HG03354 (cell line): ENCODE data around the gene RNF10.
A peak's percentile ranks its signal among the peaks of the same experiment; 100 is the strongest.
"Not testable (repeated sequence)": the region's sequence is repeated elsewhere in the genome, so short reads cannot be mapped to it uniquely, and the experiment has no call there.

Source experiments
- ATAC-seq: cut with Tn5 transposase; IDR thresholded peaks from one replicate; pipeline ENCODE4 v1.9.1; 2021; ENCODE audit warnings: mild to moderate bottlenecking; ENCODE audit not compliant: unreplicated experiment, poor library complexity, severe bottlenecking

The RNF10 gene

DNA sequence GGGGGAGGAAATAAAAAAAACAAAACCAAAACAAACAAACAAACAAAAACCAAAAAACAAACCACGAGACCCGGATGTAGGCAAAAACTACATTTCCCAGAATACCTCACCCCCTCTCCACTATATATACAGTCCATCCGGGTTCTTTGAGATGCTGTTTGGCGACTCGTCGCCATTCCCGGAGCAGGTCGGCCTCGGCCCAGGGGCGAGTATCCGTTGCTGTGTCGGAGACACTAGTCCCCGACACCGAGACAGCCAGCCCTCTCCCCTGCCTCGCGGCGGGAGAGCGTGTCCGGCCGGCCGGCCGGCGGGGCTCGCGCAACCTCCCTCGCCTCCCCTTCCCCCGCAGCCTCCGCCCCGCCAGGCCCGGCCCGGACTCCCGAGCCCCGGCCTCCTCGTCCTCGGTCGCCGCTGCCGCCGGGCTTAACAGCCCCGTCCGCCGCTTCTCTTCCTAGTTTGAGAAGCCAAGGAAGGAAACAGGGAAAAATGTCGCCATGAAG, at the start of gene RNF10:
Gene RNF10, plus strand, starts transcription at position 154 of the 500 bp plus-strand sequence. CDS start 456 bp downstream, outside the sequence.
- ATAC-seq: peak; percentile 71

DNA sequence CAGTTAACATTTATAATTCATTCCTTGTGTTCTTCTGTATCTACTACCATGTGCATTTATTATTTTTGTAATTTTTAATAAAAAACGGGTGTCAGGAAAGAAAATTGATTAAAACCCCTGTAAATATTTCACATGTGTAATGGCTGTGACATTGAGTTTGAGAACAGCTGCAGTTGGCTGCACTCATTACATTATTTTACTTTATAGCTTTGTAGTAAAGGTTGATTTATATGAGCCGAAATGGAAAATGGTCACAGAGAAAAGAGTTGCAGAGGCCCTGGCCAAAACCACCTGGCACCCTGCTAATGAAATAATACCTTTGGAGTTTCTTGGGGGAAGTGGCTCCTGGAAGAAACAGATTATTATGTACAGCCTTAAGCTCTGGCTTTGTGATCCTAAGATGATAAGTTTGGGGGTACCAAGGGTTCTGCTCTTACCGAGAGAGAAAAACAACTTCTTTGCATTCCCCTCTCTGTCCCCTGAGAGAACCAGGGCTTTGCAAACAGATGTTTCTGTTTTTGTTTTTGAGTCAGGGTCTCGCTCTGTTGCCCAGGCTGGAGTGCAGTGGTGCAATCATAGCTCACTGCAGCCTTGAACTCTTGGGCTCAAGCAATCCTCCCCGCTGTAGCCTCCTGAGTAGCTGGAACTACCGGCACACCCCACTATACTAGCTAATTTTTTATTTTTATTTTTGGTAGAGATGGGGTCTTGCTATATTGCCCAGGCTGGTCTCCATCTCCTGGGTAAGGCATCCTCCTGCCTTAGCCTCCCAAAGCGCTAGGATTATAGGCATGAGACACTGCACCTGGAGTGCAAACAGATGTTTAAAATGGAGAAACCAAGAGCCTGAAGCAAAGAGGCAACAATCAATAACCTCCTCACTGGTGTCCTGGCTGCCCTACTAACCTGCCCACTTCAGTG, 47.9 kb upstream of the RNF10 start:
- ATAC-seq: no peak

DNA sequence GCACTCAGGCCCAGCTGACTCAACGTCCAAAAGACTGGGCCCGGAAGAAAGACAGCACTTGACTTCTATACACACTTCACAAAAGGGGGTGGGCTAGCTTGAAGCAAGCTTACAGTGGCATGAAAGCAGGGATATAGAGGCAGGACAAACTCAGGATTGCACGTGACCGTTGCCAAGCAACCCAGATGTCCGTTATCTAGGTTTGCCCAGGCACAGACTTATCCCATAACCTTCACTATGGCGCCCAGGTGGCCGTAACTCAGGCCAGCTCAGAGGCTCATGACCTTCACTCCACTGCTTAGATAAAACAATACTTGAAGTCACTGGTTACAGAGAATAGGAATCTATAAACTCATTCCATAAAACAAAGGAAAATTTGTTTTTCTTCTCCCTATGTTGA, 46.6 kb upstream of the RNF10 start:
- ATAC-seq: not testable (repeated sequence)

DNA sequence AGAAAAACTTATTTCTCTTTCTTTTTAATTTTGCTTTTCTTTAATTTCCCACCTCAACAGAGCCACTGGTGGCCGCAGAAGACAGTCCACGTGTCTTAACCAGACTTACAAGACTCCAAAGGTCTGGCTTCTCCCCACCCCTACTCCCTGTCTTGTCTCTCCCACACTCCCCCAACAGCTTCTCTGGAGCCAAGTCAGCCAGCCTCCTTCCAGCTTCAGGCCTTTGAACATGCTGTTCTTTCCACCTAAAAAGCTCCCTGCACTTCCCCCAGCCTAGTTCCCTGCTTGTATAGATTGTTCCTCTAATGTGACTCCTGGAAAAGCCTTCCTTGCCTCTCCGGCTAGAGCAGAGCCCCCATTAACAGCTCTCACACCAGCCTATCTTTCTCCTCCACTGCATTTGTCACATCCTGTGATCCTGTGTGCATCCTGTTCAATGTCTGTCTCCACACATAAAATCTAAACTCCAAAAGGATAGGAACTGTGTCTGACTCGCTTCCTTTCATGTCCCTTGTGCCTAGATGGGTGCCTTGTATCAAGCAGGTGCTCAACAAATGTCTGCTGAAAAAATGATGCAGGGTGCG, 46.0 kb upstream of the RNF10 start:
- ATAC-seq: no peak

DNA sequence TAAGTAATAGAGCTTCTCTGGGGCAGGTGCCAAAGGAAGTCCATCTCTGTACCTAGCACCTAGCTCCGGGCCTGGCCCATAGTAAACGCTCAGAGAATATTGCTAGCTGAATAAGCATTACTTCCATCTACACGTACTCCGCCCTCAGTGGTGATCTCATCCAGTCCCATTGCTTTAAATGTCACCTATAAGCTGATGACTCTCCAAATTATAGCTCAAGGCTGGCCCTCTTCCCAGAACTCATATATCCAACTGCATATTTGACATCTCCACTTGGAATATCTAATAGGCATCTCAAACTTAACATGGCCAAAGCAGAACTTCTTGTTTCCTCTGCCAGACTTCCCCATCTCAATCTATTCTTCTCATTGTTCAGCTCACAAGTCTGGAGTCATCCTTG, 45.1 kb upstream of the RNF10 start:
- no peak for ATAC-seq

DNA sequence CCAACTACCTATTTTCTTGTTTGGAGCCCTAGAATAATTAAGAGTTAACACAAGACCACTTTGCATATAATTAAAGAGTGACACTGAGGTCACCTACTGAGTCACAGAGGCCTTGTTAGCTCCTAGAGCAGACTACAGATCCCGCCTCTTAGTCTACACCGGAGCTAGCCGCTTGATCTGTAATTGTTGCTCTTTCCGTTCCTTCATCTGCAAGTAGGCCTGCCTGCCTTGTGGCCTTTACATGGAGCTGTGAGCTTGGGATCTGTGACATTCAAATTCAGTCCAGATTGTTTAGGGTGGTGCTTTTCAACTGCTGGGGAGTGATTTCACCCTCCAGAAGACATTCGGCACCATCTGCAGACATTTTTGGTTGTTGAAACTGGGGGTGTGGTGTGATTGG, 43.8 kb upstream of the RNF10 start:
- ATAC-seq: no peak

DNA sequence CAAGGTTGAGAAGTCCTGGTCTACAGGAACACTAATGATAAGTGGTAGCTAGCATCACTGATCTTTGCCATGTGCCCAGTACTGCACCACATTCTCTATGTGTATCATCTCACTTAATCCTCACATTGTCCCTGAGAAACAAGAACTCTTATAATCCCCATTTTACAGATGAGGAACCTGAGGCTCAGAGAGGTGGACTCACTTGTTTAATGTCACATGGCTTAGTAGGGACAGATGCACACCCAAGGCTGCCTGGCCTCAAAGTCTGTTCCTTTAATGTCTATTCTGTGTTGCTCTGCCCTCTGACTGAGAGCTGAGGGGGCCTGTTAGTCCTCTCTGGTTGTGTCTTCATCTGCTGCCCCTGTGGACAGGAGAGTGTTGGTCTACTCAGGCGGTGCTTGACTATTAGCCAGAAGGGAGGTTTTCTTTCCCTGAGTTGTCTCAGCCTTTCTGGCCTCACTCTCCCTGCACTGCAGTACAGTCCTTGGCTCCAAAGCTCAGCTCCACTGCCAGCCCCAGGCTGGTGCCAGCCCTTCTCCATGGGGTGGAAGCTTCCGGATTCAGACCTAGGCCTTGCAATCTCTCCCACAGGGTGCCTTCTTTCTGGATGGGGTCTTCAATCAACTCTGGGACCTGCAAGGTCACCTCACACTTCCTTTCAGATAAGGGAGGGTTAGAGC, 43.2 kb upstream of the RNF10 start:
- no peak for ATAC-seq

DNA sequence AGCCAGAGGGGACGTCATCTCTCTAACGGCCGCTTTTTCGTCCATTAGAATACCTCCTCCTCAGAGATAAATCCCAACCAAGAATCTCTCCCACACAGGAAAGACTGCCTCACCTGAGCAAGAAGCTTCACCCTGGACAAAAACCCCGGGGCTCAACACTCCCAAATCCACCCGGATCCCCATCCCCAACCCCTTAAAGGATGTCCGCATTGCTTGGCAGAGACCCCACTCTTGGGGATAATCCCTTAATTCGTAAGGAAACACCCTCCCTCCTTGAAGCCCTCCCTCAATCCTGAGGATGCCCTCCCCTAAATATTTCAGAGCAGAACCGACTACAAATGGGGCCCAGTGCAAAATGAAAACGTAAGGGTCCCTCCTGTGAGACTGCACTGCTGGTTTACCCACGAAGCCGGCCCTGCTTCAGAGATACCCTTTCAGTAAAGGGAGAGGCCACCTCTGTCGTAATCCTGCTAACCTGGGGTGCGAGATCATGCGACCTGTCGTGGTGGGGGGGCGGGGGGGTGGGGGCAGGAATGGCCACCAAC, 38.9 kb upstream of the RNF10 start:
- peak; percentile 12 for ATAC-seq

DNA sequence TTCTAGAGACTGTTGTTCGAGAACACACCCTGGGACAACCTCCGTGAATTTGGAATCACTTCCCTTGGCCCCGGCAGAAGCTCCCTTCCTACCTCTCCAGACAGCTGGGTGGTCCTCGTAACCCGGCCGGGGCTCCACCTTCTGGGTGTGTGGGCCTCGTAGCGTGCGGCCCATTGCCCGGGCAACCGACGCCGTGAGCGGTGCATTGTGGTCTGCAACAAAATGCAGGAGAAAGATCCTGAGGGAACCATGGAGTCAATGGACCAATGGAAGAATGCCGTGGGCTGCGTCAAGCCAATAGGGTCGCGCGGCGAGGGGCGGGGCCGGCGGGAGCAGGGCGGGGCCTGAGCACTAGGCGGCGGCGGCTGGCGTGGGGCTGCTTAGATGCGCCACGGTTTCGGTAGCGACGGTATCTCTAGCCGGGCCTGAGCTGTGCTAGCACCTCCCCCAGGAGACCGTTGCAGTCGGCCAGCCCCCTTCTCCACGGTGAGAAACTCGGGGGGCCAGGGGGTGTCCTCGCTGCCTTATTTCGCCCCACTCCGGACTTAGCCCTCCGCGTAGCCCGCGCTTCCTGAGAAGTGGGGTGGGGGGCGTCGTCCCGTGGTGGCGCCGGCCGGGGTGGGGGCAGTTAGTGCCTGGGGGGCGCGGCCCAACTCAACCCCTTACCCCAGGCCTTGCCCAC, 38.3 kb upstream of the RNF10 start, which contains the start of gene DYNLL1:
Gene DYNLL1, plus strand, starts transcription at position 383 of the 682 bp plus-strand sequence. CDS start 309 bp downstream, outside the sequence.
- ATAC-seq: peak; percentile 95

DNA sequence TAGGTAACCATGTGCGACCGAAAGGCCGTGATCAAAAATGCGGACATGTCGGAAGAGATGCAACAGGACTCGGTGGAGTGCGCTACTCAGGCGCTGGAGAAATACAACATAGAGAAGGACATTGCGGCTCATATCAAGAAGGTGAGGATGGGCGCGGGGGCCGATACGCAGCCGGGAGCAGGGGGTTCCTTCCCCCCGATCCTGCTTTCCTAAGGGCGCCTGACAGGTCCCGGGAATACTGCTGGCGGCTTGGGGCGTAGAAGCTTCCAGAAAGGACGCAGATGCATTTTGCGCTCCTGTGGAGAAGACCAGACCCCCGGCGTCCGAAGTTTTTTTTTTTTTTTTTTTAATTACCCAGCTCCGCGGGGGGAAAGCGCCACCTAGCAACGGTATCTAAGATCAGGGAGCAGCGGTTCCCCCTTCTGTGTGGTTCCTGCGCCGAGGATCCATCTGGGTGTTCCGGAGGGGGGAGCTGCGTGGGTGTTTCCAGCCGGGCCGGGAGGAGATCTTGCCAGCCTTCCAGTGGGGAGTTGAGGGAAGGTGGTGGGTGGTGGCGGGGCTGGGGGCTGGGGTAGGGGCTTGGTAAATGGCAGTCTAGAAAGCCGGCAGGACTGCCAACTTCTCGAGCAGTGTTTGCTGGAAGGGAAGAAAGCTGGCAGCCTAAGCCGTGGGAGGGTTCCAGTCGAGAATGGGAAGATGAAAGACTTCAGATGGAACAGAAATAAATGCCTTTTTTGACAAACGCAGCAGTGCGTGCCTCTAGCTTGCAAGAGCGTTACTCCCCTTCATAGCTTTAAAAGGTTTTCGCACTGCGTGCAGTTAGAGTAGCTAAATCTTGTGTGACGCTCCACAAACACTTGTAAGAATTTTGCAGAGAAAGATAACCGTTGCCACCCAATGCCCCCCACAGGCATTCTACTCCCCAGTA, 37.5 kb upstream of the RNF10 start:
- peak; percentile 12 for ATAC-seq

DNA sequence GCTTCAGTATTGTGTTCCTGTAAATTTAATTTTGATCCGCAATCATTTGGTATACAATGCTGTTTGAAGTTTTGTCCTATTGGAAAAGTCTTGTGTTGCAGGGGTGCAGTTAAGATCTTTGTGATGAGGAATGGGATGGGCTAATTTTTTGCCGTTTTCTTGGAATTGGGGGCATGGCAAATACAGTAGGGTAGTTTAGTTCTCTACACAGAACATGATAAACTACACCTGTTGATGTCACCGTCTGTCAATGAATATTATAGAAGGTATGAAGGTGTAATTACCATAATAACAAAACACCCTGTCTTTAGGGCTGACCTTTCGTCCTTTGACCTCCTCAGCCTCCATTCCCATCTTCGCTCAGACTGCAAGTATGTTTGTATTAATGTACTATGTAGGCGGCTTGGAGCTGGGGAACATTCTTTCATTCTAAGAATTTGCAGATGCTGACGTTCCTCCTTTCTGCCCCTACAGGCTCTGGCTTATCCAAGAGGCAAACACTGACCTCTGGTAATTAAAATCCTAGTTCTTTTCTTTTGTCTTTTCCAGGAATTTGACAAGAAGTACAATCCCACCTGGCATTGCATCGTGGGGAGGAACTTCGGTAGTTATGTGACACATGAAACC, 36.5 kb upstream of the RNF10 start:
- ATAC-seq: no peak

DNA sequence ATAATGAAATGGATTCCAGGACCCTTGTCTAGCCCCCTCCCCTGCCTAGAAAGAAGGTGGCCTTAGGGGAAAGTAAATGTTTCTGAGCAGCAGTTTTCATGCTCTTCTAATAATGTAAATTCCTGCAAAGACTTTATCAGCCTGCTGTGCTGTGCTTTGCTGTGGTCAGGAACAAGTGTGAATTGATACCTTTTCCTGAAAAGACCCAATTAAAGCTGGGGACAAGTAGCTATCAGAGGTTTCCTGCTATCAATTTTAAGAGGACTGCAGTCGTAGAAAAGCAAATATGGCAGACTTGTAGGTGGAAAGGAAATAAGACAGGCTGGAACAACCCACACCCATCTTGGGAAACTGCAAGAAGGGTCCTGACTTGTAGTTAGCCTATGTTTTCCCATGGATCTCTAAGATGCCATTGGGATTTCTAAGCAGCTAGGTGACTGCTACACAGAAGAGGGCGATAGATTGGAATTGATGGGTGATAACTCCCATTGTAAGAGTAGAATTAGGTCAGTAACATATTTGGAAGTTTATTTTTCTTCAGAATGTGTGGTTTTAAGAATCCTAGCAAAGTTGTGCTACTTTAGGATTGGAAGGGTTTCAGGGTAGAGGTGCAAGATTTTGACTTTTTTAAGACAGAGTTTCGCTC, 35.2 kb upstream of the RNF10 start:
- no peak for ATAC-seq

DNA sequence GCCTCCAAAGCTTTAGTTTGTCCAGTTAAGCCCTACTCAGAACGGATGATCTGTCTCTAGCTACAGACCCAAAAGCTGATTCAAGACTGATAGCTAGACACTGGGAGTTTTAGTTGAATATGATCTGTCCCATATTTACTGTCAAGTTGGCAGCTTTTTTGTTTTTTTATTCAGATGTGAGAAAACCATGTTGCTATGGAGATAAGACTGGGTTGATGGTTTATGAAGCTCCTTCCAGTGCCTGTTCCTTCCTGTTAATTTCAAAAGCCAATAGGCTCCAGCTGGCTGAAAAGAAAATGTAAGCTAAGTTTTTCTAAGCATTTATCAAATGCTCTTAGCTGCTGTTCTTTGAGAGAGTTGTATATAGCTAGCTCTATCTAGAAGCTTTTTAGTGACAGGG, 33.6 kb upstream of the RNF10 start:
- no peak for ATAC-seq

DNA sequence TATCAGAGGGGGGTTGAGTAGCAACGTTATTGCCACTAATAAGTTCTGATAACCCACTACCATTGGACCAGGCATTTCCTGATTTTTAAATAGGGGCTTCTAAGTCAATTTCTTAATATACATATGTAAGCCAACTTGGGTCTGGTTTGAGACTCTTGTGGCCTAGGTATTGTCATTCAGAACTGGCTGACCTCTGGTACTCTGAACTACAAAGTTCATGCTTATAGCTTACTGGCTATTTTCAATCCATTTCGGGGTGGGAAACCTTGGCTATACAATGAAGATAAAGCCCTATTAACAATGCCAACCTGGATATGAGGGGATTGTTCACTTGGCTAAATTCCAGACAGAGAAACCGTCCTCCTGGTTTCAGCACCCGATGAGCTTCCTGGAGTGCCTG, 29.6 kb upstream of the RNF10 start:
- no peak for ATAC-seq

DNA sequence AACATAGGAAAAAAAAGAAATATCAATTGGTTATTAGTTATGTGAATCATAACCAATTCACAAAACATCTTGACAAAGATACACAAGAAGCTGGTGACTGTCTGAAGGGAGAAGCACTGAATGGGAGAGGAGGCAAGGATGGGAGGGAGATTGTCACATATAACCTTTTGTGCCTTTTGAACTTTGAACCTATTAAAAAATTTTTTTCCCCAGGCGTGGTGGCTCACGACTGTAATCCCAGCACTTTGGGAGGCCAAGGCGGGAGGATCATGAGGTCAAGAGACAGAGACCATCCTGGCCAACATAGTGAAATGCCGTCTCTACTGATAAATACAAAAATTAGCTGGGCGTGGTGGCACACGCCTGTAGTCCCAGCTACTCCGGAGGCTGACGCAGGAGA, 25.6 kb upstream of the RNF10 start:
- no peak for ATAC-seq

DNA sequence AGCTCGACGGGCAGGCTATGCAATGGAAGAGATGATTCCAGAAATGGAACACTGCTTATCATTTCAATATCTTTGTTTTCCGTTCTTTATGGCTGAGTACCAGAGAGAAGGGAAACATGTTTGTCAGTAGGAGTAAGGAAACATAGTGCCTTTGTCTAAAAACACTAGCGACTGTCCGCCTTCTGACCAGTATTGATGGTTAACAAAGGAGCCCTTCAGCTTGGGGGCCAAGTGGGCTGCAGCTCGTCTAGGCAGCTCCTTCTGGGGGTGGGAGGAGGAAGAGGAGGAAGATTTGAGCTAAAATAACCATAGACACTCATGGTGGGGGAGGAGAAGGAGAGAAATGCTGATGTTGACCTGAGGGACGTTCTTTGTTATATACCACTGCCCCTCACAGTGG, 20.2 kb upstream of the RNF10 start:
- no peak for ATAC-seq

DNA sequence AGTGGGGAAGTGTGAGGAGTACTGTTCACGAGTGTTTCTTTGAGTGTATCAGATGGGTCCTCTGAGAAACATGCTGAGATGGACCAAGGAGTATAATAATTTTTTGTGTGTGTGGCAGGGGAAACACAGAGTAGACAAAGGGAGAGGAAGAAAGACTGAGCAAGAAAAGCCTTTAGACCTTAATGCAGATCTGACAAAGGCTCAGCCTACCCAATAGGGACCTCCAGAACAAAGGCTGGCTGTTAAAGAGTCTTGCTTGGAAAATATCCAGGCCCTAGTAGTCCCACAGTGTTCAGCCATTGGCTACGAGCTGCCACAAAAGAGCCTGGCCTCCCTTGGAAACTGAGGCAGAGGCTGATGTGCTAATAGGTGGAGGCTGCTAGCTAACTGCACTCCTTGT, 18.7 kb upstream of the RNF10 start:
- ATAC-seq: no peak

DNA sequence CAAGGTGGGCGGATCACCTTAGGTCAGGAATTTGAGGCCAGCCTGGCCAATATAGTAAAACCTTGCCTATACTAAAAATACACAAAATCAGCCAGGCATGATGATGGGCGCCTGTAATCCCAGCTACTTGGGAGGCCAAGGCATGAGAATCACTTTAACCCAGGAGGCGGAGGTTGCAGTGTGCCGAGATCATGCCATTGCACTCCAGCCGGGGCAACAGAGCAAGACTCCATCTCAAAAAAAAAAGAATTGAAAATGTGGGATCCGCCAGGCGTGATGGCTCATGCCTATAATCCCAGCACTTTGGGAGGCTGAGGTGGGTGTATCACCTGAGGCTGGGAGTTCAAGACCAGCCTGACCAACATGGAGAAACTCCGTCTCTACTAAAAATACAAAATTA, 14.8 kb upstream of the RNF10 start:
- ATAC-seq: not testable (repeated sequence)
